IPS-18c (cell line): ENCODE measurements around the gene ABHD12.

Source experiments
- H3K4me3 ChIP-seq: 2 replicates; pipeline ENCODE4 v1.7.0; 2013; ENCODE audit warnings: low read depth, mild to moderate bottlenecking, low read length, moderate library complexity; ENCODE audit not compliant: insufficient read depth
- H3K9me3 ChIP-seq: one replicate; pipeline ENCODE4 v1.6.1; 2013; ENCODE audit warnings: mild to moderate bottlenecking, low read length, moderate library complexity; ENCODE audit not compliant: control insufficient read depth, insufficient read depth

The ABHD12 gene

DNA sequence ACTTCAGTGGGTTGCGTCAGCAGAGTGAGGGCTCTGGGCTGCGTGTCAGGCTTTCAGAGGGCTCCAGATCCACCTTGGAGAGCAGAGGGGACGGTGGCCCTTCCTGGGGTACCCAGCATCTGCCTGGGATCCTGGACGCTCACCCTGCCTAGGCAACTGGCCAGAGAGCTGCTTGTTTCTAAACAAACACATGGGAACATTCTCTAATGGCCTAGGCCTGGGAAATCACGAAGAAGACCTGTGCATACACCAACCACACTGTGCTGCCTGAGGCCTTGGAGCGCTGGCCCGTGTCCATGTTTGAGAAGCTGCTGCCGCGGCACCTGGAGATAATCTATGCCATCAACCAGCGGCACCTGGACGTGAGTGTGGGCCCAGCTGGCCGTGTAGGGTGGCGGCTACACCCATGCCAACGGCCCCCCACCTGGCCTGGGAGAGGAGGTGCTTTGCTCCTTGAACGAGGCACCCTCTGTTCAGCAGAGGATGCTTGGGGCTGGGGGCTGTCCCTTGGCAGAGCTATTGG is 110.5 kb downstream of the ABHD12 start:
- no peaks in the 10 kb centered on the region for H3K9me3 ChIP-seq
- no peak overlapping the region for H3K4me3 ChIP-seq

DNA sequence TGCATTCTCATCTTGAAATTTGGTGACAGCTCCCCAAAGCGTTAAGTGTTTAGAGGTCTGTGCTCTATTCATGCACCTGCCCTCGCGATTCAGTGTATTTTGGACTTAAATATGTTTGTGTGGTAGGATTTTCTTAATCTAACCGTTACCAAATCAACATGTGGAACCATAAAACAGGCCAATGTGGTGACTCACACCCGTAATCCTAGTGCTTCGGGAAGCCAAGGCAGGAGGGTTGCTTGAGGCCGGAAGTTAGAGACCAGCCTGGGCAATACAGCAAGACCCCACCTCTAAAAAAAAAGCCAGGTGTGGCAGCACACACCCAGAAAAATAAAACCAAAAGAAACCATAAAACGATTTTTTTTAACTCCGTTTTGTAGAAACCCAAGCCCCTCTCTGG is 111.2 kb downstream of the ABHD12 start:
- no peak overlapping the region for H3K4me3 ChIP-seq

DNA sequence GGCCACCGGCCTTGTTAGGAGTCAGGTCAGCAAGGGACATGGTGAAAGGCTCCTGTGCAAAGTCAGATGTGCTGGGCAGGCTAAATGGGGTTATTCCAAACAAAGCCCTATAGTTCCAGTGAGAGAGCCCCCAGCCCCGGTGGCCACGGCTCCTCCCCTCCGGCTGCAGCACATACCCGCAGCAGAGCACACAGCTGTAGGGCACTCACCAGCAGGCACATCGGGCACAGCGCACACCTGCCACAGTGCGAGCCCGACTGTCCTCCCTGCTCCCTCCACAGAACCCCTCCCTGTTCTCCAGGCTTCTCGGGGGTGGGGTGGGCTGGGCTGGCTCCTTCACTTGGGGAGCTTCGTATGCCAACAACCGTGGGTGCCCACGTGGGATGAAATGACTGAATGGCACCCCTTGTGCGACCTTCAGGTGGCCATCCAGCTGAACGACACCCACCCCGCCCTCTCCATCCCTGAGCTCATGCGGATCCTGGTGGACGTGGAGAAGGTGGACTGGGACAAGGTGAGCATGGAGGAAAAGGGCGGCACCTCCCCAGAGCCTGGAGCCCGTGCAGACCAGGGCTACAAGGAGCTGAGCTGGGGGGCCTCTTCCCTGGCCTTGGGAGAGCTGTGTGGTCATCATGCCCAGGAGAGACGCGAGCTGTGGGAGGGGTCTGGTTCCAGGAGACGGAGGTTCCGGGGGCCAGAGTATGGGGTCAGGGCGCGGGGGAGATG is 111.8 kb downstream of the ABHD12 start:
- Histone ChIP-seq H3K9me3 (no peaks in the 10 kb centered on the region), H3K4me3 (no peak overlapping the region)

More for the DNA sequence above, 111.2 kb downstream of the ABHD12 start:
- H3K9me3 ChIP-seq = no peaks in the 10 kb centered on the region

DNA sequence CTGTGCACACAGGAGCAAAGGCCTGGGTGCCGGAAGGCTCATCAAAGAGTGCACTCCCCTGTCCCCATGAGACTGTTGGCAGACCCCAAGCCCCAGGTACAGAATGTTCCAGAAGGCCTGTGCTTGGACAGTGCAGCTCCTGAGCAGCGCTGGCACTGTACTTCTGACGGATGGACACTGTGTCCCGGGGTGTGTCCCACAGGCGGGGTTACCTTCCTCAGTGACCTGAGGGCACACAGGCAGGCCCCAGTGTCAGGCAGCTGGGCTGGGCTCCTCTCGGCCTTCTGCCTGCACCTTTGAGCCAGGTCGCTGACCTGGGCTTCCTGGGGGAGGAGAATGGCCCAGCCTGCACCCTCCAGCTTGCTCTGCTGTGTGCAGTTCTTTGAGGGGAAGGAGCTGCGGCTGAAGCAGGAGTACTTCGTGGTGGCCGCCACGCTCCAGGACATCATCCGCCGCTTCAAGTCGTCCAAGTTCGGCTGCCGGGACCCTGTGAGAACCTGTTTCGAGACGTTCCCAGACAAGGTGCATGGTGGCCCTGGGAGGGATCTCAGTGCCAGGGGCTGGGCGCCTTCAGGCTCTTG is 112.6 kb downstream of the ABHD12 start:
- no peaks in the 10 kb centered on the region for H3K9me3 ChIP-seq

DNA sequence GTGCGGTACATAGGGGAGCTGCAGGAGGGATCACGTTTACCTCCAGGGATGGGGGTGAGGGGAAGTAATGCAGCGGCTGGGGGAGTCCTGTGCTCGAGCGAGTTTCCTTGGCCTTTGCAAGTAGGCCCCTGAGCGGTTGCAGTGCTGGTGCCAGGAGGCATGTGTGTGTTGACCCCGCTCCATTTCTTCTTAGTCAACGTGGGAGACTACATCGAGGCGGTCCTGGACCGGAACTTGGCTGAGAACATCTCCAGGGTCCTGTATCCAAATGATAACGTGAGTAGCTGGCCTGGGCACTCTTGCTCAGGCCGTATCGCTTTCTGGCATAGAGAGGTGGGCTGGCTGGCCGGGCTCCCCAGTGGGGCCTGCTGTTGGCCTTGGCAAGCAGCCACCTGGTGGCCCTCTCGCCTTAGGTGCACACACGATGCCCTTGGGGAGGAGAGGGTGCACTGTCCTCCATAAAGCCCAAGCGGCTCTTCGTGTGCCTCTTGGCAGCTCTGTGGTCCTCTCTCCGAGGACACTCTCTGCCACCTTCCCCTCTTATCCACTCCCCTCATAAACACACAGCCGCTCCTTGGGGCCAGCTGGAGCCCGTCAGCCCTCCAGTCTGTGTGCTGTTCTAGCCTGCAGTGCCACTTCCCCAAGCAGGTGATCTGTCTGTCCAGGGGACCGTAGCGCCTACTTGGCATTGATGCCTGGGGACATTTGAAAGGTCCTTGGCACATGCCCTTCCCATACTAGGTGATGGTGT is 113.4 kb downstream of the ABHD12 start:
- Histone ChIP-seq H3K4me3 (no peak overlapping the region), H3K9me3 (no peaks in the 10 kb centered on the region)

More for the DNA sequence above, 112.6 kb downstream of the ABHD12 start:
- no peak overlapping the region for H3K4me3 ChIP-seq

DNA sequence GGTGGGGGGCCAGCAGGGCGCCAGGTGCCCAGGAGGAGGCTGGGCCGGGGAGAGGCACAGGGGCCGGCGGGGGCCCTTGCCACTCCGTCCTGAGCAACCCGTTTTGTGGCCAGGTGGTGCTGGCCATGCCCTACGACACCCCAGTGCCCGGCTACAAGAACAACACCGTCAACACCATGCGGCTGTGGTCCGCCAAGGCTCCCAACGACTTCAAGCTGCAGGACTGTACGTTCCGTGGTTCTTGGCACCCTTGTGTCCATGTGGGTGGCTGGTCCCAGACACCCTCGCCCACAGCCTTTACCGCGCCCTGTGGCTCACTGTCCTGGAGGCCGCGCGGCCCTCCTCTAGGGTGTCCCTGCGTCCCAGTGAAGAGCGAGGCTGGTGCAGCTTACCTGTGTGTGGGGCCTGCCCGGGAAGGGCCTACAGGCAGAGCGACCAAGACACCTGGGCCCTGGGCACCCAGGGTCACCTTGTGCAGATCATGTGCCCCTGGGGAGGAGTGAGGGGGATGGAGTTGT is 114.0 kb downstream of the ABHD12 start:
- no peak overlapping the region for H3K4me3 ChIP-seq
- H3K9me3 ChIP-seq = no peaks in the 10 kb centered on the region

DNA sequence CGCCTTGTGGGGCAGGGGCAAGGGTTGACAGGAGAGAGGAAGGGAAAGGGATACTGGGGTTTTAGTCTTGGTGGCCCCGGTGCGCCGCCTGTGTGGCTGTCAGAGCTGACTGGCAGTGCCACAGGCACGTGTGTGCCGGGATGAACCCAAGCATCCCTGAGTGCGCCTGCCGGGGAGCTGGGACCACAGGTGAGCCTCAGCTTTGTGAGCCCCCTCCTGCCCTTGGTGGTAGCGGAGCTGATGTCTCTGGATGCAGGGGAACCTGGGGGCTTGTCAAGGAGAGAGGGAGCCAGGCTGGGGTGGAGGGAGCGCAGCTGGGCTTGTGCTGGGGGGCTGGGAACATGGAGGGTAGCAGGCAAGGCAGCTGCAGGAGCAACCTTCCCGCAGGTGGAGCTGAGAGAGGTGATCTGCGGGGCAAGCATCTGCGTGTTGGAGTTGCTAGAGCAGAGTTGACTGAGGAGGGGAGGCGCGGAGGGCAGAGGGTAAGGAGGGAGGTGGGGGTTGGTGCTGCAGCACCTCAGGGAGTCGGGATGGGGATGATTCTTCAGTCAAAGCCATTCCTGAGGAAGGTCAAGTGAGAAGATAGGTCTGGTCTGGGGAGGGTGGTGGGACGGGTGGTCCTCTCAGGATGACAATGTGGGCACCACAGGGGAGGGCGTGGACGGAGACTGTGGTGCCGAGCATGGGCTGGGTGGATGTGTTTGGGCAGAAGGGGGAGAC is 114.7 kb downstream of the ABHD12 start:
- no peak overlapping the region for H3K4me3 ChIP-seq

DNA sequence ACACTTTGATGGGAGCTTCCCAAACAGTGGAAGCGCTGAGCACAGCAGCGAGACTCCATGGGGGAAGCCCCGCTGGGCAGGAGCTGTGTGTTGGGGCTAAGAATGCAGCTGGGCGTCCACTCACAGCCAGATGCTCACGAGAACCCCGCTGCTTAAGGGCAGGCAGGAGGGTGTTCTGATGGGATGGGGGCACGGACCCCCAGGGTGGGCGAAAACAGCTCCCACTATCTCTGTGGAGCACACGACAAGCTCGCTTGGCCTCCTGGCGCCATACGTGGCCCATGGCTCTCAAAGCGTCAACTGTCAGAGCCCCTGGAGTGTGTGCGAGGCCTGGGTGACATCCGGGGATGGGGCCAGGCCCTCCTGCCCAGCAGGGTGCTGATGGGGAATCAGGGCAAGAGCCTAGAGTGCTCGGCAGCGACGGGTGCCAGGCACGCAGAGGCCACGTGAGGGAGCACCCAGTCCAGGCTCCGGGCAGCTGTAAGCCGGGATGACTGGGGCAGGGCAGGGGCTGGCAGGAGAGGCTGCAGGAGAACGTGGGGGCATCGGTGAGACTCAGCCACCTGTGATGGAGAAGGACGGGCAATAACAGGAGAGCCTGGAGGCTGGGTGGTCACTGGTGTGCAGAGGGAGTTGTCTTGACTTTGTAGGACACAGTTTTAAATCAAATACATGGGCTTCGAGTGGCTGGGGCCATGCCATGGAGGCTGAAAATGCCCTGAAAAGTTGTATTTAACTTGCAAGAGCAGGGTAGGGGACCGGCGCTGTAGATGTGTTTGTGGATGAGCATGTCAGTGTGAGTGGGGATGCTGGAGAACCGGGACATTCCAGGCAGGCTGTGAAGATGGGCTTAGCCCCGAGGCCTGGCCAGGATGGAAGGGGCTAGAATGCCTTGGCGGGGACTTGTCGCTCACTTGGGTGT is 115.5 kb downstream of the ABHD12 start:
- Histone ChIP-seq H3K9me3 (no peaks in the 10 kb centered on the region), H3K4me3 (no peak overlapping the region)

More for the DNA sequence above, 114.7 kb downstream of the ABHD12 start:
- H3K9me3 ChIP-seq = no peaks in the 10 kb centered on the region

DNA sequence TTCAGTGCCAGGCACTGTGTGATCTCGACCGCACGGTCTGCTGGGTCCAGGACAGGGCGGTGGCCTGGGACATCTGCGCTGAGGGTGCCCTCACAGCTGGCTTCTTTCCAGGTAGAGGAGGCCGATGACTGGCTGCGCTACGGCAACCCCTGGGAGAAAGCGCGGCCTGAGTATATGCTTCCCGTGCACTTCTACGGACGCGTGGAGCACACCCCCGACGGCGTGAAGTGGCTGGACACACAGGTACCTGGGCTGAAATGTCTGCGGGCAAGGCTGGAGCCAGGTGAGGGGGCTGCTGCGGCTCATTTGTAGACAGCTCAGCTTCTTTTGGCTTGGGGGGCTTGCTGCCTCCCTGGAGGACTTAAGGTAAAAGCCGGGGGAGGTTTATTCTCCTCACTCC is 116.2 kb downstream of the ABHD12 start:
- H3K9me3 ChIP-seq = no peaks in the 10 kb centered on the region
- no peak overlapping the region for H3K4me3 ChIP-seq

DNA sequence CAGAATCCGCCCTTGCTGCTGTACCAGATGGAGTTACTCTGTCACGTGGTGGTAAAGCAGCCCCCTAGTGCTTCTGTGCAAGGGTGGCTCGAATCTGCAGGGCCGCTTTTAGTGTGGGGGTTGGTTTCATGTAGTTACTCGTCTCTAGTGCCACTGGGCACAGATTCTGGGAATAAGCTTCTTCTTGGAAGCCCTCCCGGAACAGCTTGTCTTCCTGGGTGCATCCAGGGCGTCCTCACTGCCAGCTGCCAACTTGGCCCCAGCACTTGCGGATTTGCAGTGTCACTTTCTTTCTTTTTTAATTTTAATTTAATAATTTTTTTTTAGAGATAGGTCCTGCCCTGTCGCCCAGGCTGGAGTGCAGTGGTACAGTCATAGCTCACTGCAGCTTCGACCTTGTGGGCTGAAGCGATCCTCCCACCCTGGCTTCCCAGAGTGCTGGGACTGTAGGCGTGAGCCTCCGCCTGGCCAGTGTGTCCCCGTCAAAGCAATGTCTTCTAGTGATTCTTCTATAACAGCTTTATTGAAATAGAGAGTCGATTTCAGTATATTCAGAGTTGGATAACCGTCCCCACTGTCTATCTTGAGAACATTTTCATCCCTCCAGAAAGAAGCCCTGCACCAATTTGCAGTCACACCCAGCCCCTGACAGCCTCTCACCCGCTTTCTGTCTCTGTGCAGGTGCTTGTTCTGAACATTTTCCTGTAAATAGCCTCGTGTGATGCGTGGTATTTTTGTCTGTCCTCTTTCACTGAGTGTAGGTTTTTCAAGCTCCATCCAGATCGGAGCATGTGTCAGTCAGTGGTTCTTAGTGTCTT is 116.9 kb downstream of the ABHD12 start:
- H3K4me3 ChIP-seq = no peak overlapping the region
- H3K9me3 ChIP-seq = no peaks in the 10 kb centered on the region

DNA sequence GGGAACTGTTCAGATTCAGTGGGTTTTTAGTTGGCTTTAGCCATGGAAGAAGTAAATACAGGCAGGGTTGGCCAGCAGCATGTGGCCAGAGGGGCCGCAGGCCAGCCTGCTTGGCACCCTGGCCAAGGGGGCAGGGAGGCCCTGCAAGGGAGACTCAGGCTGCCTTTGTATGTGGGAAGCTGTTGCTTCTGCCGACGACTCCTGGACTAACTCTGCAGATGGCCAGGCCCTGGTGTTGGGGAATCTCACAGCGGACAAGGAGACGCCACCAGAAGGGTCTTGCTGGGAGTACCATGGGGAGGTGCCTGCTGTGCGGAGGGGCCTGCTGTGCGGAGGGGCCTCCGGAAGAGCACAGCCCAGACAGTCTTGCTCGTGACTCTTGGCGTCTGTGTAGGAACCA is 117.6 kb downstream of the ABHD12 start:
- Histone ChIP-seq H3K9me3 (no peaks in the 10 kb centered on the region), H3K4me3 (no peak overlapping the region)

DNA sequence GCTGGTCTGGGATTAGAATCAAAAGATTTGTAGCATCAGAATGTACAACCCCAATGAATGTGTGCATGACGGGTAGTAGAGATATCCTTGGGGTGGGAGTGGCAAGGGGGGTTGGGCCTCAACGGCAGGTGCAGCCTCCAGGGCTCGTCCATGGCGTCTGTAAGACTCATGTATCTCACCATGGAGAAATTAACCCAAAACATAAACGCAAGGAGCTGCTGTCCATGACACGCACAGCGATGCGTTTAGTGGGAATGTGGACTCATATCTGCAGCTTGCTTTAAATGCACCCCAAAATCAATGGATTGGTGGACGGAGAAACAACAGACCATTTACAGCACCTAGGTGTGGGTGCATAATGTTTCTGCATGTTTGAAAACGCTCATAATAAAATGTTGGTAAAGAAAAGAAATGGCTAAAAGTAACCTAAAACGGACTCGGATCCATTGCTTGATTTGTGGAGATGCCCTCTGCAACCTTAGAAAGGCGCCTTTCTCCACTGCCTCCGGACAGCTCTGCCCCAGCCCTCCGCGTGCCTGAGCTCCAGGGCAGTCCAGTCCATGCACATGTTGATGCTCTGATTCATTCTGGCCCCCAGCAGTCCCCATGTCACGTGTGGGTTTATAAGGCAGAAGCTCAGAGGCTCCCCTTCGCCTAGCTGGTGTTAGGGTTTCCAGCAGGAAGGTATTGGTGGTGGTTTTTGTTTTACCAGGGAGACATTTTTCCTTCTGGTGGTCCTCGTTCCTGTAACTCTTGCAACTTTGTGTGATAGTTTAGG is 118.2 kb downstream of the ABHD12 start:
- Histone ChIP-seq H3K4me3 (no peak overlapping the region), H3K9me3 (no peaks in the 10 kb centered on the region)

DNA sequence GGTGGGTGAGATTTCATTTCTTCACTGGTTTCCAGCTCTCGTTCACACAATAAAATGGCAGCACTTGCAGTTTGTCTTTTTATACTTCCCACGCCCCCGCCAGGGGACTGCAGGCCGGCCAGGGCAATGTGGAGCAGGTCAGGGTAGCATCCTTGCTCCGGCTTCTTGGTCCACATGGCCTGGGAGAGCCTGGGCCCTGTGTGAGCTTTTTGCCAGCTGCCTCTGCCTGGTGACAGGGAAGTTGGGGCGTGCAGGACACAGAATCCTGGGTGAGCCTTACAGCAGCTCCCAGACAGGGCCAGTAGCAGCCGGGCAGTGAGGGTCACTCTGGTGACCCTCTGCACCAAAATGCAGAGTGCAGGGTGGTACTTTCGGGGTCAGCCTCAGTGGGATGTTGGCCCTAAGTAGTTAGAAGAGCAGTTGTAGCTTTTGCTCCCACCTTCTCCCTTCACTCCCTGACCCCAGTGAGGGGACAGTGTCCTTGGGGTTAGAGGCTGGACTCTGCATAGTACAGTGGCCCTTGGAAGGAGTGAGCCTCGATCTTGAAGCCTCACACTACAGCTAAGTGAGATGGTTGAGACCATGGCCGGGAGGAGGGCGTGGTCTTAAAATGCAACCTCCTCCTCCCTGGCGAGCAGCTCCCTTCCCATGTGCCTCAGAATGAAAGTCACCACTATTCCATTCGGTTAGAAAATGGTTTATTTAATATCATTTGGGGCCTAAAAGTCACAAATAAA is 119.0 kb downstream of the ABHD12 start:
- Histone ChIP-seq H3K4me3 (no peak overlapping the region), H3K9me3 (no peaks in the 10 kb centered on the region)

DNA sequence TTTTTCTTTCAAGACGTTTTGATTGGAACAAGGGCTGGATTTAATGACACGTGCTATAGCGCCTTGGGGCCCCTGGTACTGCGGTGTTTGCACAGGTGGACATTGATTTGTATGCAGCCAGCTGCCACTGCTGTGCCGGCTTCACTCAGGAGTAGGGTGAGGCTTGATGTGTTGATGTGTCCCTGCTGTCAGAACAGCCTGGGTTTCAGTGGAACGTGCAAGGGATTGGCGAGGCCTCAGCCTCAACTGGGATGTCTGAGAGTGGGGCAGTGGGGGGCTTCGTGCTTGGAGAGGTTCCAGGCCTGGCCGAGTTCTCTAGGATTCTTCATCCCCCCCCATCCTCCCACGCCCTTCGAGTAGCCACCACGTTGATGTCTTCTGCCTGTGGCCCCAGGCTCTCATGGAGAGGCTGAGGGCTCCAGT is 119.8 kb downstream of the ABHD12 start:
- no peaks in the 10 kb centered on the region for H3K9me3 ChIP-seq
- H3K4me3 ChIP-seq = no peak overlapping the region
